DND-41 (cell line): ENCODE data around the gene KLF4.

Experiments
- EZH2 ChIP-seq: IDR thresholded peaks from 3 replicates; pipeline ENCODE4 v1.6.1; 2012; ENCODE audit warnings: borderline replicate concordance, low read depth, mild to moderate bottlenecking, moderate library complexity, low read length, inconsistent platforms; ENCODE audit not compliant: severe bottlenecking
- TF ChIP-seq, protein P1 (sequence below): IDR thresholded peaks from 2 replicates; pipeline ENCODE4 v1.5.1; 2012; ENCODE audit warnings: borderline replicate concordance, low read length, moderate library complexity, mild to moderate bottlenecking; ENCODE audit not compliant: poor library complexity, severe bottlenecking; ENCODE audit errors: extremely low read depth

DNA sequence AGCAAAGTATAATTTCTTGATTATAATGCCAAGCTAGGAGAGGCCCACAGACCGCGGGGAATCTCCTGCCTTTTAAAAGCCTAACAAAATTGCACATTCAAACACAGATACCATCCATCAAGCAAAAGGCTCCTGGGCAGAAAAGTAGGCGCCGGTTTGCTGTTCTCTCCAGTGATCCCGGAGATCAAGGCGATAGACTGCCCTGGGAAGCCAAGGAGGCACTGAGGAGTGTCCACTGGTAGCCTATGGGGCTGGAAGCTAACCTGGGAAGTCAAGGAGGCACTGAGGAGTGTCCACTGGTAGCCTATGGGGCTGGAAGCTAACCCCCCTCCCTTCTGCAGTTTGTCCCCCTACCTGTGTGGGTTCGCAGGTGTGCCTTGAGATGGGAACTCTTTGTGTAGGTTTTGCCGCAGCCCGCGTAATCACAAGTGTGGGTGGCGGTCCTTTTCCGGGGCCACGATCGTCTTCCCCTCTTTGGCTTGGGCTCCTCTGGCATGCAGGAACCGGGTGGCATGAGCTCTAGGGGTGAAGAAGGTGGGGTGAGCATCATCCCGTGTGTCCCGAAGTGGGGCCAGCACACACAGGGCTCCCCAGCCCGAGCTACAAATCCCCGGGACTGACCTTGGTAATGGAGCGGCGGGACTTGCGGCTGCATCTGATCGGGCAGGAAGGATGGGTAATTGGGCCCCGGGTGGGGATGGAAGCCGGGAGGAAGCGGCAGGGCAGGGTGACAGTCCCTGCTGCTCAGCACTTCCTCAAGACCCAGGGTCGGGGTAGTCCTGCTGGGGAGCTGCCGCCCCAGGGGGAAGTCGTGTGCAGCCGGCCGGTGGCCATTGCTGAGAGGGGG is 2.7 kb downstream of the KLF4 start:
- TF ChIP-seq, protein P1, sequence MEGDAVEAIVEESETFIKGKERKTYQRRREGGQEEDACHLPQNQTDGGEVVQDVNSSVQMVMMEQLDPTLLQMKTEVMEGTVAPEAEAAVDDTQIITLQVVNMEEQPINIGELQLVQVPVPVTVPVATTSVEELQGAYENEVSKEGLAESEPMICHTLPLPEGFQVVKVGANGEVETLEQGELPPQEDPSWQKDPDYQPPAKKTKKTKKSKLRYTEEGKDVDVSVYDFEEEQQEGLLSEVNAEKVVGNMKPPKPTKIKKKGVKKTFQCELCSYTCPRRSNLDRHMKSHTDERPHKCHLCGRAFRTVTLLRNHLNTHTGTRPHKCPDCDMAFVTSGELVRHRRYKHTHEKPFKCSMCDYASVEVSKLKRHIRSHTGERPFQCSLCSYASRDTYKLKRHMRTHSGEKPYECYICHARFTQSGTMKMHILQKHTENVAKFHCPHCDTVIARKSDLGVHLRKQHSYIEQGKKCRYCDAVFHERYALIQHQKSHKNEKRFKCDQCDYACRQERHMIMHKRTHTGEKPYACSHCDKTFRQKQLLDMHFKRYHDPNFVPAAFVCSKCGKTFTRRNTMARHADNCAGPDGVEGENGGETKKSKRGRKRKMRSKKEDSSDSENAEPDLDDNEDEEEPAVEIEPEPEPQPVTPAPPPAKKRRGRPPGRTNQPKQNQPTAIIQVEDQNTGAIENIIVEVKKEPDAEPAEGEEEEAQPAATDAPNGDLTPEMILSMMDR: no peak
- no peak for TF ChIP-seq EZH2
